HEK293T (cell line): Measurements from ENCODE around the gene TRIM72.

Experiments
- ARNT ChIP-seq: fragments of 450-650 bp; IDR thresholded peaks from 2 replicates; pipeline ENCODE4 v1.6.1; 2017; ENCODE audit warnings: mild to moderate bottlenecking
- BHLHE40 ChIP-seq: fragments of 450-650 bp; IDR thresholded peaks from 2 replicates; pipeline ENCODE4 v1.6.1; 2016; ENCODE audit warnings: mild to moderate bottlenecking, moderate library complexity, borderline replicate concordance
- ELF4 ChIP-seq: fragments of 450-650 bp; IDR thresholded peaks from 2 replicates; pipeline ENCODE4 v1.6.1; 2017; ENCODE audit warnings: antibody characterized with exemption
- FOXA1 ChIP-seq: fragments of 450-650 bp; IDR thresholded peaks from 2 replicates; pipeline ENCODE4 v1.6.1; 2016; ENCODE audit warnings: mild to moderate bottlenecking
- FOXK2 ChIP-seq: fragments of 450-650 bp; IDR thresholded peaks from 2 replicates; pipeline ENCODE4 v1.6.1; 2016; ENCODE audit warnings: mild to moderate bottlenecking
- HDGF ChIP-seq: fragments of 450-650 bp; IDR thresholded peaks from 2 replicates; pipeline ENCODE4 v1.6.1; 2017; ENCODE audit warnings: antibody characterized with exemption, borderline replicate concordance
- LEF1 ChIP-seq: fragments of 450-650 bp; IDR thresholded peaks from 2 replicates; pipeline ENCODE4 v1.6.1; 2017; ENCODE audit warnings: mild to moderate bottlenecking, borderline replicate concordance
- NFRKB ChIP-seq: fragments of 450-650 bp; IDR thresholded peaks from 2 replicates; pipeline ENCODE4 v1.6.1; 2016; ENCODE audit warnings: mild to moderate bottlenecking, moderate library complexity
- TF ChIP-seq, protein P1 (sequence below): fragments of 450-650 bp; IDR thresholded peaks from 2 replicates; pipeline ENCODE4 v1.6.1; 2016

DNA sequence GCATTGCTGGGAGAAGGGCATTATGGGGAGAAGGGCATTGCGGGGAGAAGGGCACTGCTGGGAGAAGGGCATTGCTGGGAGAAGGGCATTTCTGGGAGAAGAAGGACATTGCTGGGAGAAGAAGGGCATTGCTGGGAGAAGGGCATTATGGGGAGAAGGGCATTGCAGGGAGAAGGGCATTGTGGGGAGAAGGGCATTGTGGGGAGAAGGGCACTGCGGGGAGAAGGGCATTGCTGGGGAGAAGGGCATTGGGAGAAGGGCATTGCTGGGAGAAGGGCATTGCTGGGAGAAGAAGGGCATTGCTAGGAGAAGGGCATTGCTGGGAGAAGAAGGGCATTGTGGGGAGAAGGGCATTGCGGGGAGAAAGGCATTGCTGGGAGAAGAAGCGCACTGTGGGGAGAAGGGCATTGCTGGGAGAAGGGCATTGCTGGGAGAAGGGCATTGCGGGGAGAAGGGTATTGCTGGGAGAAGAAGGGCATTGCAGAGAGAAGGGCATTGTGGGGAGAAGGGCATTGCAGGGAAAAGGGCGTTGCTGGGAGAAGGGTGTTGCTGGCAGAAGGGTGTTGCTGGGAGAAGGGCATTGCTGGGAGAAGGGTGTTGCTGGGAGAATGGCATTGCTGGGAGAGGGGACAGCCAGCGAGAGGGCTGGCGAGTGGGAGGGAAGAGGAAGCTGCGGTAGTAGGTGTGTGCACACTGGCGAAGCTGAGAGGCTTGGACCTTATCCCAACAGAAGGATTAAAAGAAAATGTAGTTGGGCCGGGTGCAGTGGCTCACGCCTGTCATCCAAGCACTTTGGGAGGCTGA, 7.6 kb downstream of the TRIM72 start:
- no peak for TF ChIP-seq NFRKB
- TF ChIP-seq, protein P1, sequence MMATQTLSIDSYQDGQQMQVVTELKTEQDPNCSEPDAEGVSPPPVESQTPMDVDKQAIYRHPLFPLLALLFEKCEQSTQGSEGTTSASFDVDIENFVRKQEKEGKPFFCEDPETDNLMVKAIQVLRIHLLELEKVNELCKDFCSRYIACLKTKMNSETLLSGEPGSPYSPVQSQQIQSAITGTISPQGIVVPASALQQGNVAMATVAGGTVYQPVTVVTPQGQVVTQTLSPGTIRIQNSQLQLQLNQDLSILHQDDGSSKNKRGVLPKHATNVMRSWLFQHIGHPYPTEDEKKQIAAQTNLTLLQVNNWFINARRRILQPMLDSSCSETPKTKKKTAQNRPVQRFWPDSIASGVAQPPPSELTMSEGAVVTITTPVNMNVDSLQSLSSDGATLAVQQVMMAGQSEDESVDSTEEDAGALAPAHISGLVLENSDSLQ = no peak
- TF ChIP-seq ELF4 = no peak
- no peak for TF ChIP-seq BHLHE40
- TF ChIP-seq ARNT = no peak
- TF ChIP-seq LEF1 = no peak
- no peak for TF ChIP-seq FOXK2
- no peak for TF ChIP-seq FOXA1
- no peak for TF ChIP-seq HDGF
